ENCODE measurements around the gene AKT1S1. TPM values are rescaled to one million over a fixed set of nuclear protein-coding genes. Genes with fewer than 3 reads are reported as not detected.
A peak's percentile ranks its signal among the peaks of the same experiment; 100 is the strongest.

The AKT1S1 gene
- total and polyA plus RNA-seq, 8 donors = 24.7 to 42.9 (median 32.8) TPM

DNA sequence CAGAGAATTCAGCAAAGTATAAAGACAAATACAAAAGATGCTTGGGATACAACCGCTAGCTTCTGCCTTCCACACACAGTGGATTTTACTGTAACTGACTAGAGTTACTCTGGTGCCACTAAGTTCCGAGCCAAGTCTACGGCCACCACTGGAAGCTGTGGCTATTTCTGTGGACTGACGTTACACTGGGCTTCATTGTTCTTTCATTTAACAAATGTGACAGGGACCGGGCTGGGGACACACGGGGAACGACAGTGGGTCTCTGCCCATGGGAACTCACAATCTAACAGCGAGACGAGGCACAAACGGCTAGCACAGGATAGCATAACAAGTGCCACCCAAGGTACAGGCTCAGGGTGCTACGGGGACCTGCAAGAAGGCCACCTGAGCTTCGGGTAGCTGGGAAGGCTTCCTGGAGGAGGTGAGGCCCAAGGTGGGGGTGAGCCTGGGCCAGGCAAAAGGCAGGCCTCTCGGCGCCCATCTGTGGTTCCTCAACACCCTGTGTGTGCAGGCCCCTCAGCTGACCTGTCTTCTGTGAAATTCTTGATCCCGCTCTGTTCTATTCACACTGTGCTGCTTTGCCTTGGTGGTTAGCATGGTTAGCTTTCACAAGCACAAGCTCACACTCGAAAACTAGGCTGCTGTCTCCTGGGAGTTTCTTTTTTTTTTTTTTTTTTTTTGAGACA lies 29.9 kb upstream of the AKT1S1 start:
- no peak for DNase-seq

GRCh38 chr19:49904136-49904535 lies 27.0 kb upstream of the AKT1S1 start:
- H3K36me3 ChIP-seq = peaks cover 0 to 32% of the 10 kb centered on the region in 2 donors

More for the DNA sequence above, 29.9 kb upstream of the AKT1S1 start:
- Histone ChIP-seq H3K4me1 (peaks cover 4 to 37% of the 10 kb centered on the region in 2 donors), H3K36me3 (peaks cover 0 to 50% of the 10 kb centered on the region in 2 donors), H3K27me3 (no peaks in the 10 kb centered on the region), H3K9me3 (no peaks in the 10 kb centered on the region), H3K27ac (no peak overlapping the region), H3K4me3 (no peak overlapping the region)
- ATAC-seq = no peak
- intact Hi-C loops (cut with DNase I) = no loop called here
- no peak for TF ChIP-seq CTCF (IDR thresholded peaks at IDR 0.05)

DNA sequence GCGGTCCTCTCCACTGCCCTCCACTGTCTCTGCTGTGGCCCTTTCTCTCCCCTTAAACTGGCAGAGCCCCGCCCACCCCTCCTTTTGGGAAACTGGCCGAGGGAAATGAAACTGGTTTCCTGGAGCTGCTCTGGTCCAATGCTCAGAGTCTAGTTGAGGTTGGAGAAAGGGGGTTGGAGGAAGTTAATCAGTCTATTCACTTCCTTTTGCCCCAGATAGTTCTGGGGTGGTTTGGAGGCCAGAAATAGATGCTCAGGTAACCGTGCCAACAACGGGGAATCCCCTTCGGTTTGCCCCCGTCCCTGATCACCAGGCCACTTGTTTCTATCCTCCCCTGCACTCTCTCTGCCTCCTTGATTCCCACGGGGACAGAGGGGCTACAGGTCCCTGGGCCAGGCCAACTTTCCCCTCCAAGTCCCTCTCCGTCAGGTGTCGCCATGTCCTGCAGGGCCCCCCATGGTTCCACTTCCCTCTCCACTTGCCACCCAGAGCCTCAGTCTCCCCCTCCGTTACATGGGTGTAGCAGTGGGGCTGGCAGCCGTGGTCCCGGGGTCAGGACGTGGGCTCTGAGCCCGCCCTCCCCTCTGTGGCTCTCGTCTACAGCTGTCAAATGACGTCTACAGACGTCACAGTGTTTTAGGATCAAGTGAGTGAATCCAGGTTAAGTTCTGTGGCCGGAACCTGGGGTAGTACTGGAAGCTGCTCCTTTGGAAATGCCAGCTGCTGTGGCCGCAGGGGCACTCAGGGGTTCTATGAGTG lies 19.9 kb upstream of the AKT1S1 start, which contains the start of gene IL4I1:
IL4I1 (minus strand) TSS at position 25 of the 759 bp plus-strand sequence. CDS start 727 bp downstream, outside the sequence.
- H3K4me3 ChIP-seq = peak within 1 kb of the TSS in 1 of 2 donors; percentile 14
- no peaks in the 10 kb centered on the region for H3K36me3 ChIP-seq
- peaks cover 7 to 27% of the 10 kb centered on the region in 2 donors for H3K4me1 ChIP-seq
- H3K9me3 ChIP-seq = no peaks in the 10 kb centered on the region
- peak; percentile 62 for ATAC-seq
- intact Hi-C loops (cut with DNase I) = no loop called here
- DNase-seq = peak in 1 of 4 donors; percentile 68
- peak within 1 kb of the TSS; percentile 59 to 75 for H3K27ac ChIP-seq
- no peak for TF ChIP-seq CTCF (IDR thresholded peaks at IDR 0.05)
- no peaks in the 10 kb centered on the region for H3K27me3 ChIP-seq

More at GRCh38 chr19:49904136-49904535, 27.0 kb upstream of the AKT1S1 start:
- Histone ChIP-seq H3K4me3 (no peak overlapping the region), H3K4me1 (peaks cover 0 to 16% of the 10 kb centered on the region in 2 donors), H3K9me3 (no peaks in the 10 kb centered on the region), H3K27ac (peak overlapping the region in 1 of 2 donors; percentile 37), H3K27me3 (no peaks in the 10 kb centered on the region)
- DNase-seq (no peak), ATAC-seq (no peak)
- intact Hi-C loops (cut with DNase I) = no loop called here
- TF ChIP-seq CTCF (IDR thresholded peaks at IDR 0.05) = no peak

GRCh38 chr19:49895566-49896297 lies 18.6 kb upstream of the AKT1S1 start:
- Histone ChIP-seq H3K27me3 (peaks cover 0 to 6% of the 10 kb centered on the region in 2 donors), H3K4me1 (peaks cover 7 to 29% of the 10 kb centered on the region in 2 donors), H3K9me3 (no peaks in the 10 kb centered on the region), H3K36me3 (no peaks in the 10 kb centered on the region), H3K27ac (no peak overlapping the region), H3K4me3 (peak overlapping the region in 1 of 2 donors; percentile 14)
- intact Hi-C loops (cut with DNase I) = no loop called here
- ATAC-seq = no peak
- no peak for TF ChIP-seq CTCF (IDR thresholded peaks at IDR 0.05)
- no peak for DNase-seq

All from left lung (tissue), 10 donors.